AG09309 (cell line): ENCODE data around the gene ALG6.

ENCODE experiments used
- DNase-seq: peaks from one replicate; pipeline ENCODE4 v3.0.0-alpha.2; 2010; ENCODE audit warnings: low read depth
- H3K4me3 ChIP-seq: 2 replicates; pipeline ENCODE4 v1.5.1; 2011; ENCODE audit warnings: mild to moderate bottlenecking, low read depth, low read length, moderate library complexity; ENCODE audit not compliant: control insufficient read depth
- TF ChIP-seq, protein P1 (sequence below): IDR thresholded peaks from 2 replicates; pipeline ENCODE4 v1.5.1; 2011; ENCODE audit warnings: mild to moderate bottlenecking, low read depth, low read length, inconsistent platforms; ENCODE audit not compliant: insufficient read depth, control insufficient read depth; ENCODE audit errors: missing control alignments

Gene ALG6

GRCh38 chr1:63486629-63487028, 119.2 kb downstream of the ALG6 start:
- no peak for DNase-seq
- TF ChIP-seq, protein P1, sequence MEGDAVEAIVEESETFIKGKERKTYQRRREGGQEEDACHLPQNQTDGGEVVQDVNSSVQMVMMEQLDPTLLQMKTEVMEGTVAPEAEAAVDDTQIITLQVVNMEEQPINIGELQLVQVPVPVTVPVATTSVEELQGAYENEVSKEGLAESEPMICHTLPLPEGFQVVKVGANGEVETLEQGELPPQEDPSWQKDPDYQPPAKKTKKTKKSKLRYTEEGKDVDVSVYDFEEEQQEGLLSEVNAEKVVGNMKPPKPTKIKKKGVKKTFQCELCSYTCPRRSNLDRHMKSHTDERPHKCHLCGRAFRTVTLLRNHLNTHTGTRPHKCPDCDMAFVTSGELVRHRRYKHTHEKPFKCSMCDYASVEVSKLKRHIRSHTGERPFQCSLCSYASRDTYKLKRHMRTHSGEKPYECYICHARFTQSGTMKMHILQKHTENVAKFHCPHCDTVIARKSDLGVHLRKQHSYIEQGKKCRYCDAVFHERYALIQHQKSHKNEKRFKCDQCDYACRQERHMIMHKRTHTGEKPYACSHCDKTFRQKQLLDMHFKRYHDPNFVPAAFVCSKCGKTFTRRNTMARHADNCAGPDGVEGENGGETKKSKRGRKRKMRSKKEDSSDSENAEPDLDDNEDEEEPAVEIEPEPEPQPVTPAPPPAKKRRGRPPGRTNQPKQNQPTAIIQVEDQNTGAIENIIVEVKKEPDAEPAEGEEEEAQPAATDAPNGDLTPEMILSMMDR = no peak
- H3K4me3 ChIP-seq = no peak overlapping the region

DNA sequence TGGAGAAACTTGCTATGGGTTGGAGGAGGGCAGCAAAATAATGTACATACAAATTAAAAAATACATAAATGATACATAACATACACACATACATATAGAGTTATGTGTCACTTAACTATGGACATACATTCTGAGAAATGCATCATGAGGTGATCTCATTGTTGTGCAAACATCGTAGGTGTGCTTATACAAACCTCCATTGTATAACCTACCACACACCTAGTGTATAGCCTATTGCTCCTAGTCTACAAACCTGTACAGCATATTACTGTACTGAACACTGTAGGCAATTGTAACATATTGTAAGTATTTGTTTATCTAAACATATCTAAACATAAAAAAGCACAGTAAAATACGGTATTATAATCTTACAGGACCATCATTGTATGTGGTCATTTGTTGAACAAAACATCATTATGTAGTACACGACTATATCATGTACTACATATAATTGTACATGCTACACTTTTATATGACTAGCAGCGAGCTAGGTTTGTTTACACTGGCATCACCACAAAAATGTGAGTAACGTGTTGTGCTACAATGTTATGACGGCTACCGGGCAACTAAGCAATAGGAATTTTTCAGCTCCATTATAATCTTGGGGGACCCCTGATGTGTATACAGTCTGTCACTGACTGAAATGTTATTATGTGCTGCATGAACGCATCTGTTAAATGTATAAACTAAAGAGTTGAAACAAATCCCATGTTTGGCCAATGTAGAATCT, 120.1 kb downstream of the ALG6 start:
- H3K4me3 ChIP-seq = no peak overlapping the region
- TF ChIP-seq, protein P1 = no peak
- no peak for DNase-seq
